Liver (tissue), 9 donors: ENCODE results near the gene HOXD9. TPM values are rescaled to one million over a fixed set of nuclear protein-coding genes. Genes with fewer than 3 reads are reported as not detected.

ENCODE experiments used
- DNase-seq: peaks from one replicate; pipeline ENCODE4 v3.0.0-alpha.2; 2017; ENCODE audit warnings: low spot score
- H3K27ac ChIP-seq, 2 donors: one replicate each; pipeline ENCODE4 v1.7.0; 2013; ENCODE audit warnings: inconsistent platforms in 2 of 2, low read length in 2 of 2, control low read depth in 1 of 2, low read depth in 1 of 2, mild to moderate bottlenecking in 1 of 2
- H3K27me3 ChIP-seq, 4 donors: one replicate each; pipeline versions ENCODE4 v1.6.1 to v1.7.0; 2013; ENCODE audit warnings: low read length in 3 of 4, inconsistent platforms in 1 of 4, mild to moderate bottlenecking in 1 of 4, moderate library complexity in 1 of 4; ENCODE audit not compliant: control insufficient read depth in 4 of 4, insufficient read depth in 4 of 4
- H3K36me3 ChIP-seq, 4 donors: one replicate each; pipeline versions ENCODE4 v1.6.1 to v1.7.0; 2013; ENCODE audit warnings: low read length in 3 of 4, mild to moderate bottlenecking in 3 of 4, low read depth in 1 of 4, moderate library complexity in 1 of 4; ENCODE audit not compliant: control insufficient read depth in 4 of 4, insufficient read depth in 3 of 4
- H3K4me1 ChIP-seq, 4 donors: one replicate each; pipeline versions ENCODE4 v1.6.1 to v1.7.0; 2013; ENCODE audit warnings: low read length in 3 of 4, mild to moderate bottlenecking in 3 of 4, moderate library complexity in 1 of 4; ENCODE audit not compliant: control insufficient read depth in 4 of 4, insufficient read depth in 4 of 4
- H3K4me3 ChIP-seq, 3 donors: one replicate each; pipeline versions ENCODE4 v1.6.1 to v1.7.0; 2013; ENCODE audit warnings: low read length in 3 of 3, control low read depth in 1 of 3, low read depth in 1 of 3, mild to moderate bottlenecking in 1 of 3
- H3K9ac ChIP-seq, 2 donors: one replicate each; pipeline ENCODE4 v1.7.0; 2013; ENCODE audit warnings: low read length in 2 of 2, mild to moderate bottlenecking in 2 of 2, moderate library complexity in 2 of 2, control low read depth in 1 of 2, low read depth in 1 of 2
- H3K9me3 ChIP-seq, 4 donors: one replicate each; pipeline versions ENCODE4 v1.6.1 to v1.7.0; 2013; ENCODE audit warnings: low read length in 3 of 4; ENCODE audit not compliant: control insufficient read depth in 4 of 4
- ATF3 ChIP-seq: IDR thresholded peaks from 2 replicates; pipeline ENCODE4 v1.6.1; 2016; ENCODE audit warnings: antibody characterized with exemption
- CTCF ChIP-seq: fragments of 150-350 bp; IDR thresholded peaks from 2 replicates; pipeline ENCODE4 v1.5.1; 2017; ENCODE audit warnings: improper control_type of control experiment, low read depth, low read length; ENCODE audit not compliant: missing input control
- FOXA1 ChIP-seq: IDR thresholded peaks from 2 replicates; pipeline ENCODE4 v1.6.1; 2016; ENCODE audit warnings: antibody characterized with exemption
- FOXA2 ChIP-seq: IDR thresholded peaks from 2 replicates; pipeline ENCODE4 v1.6.1; 2016; ENCODE audit warnings: antibody characterized with exemption
- GABPA ChIP-seq, 2 donors: IDR thresholded peaks in 1 of 2; conservative IDR thresholded peaks in 1 of 2; 2 replicates each; pipeline ENCODE4 v1.6.1; 2016; ENCODE audit warnings: antibody characterized with exemption in 2 of 2, mild to moderate bottlenecking in 1 of 2, moderate library complexity in 1 of 2
- HNF4A ChIP-seq, 2 donors: conservative IDR thresholded peaks; 2 replicates each; pipeline ENCODE4 v1.6.1; 2016; ENCODE audit warnings: antibody characterized with exemption in 2 of 2, mild to moderate bottlenecking in 2 of 2
- HNF4G ChIP-seq: IDR thresholded peaks from 2 replicates; pipeline ENCODE4 v1.6.1; 2016; ENCODE audit warnings: antibody characterized with exemption
- MAX ChIP-seq: IDR thresholded peaks from 2 replicates; pipeline ENCODE4 v1.6.1; 2016; ENCODE audit warnings: antibody characterized with exemption
- NR2F2 ChIP-seq: IDR thresholded peaks from 2 replicates; pipeline ENCODE4 v1.6.1; 2016; ENCODE audit warnings: antibody characterized with exemption
- RAD21 ChIP-seq, 2 donors: IDR thresholded peaks; 2 replicates each; pipeline ENCODE4 v1.6.1; 2016; ENCODE audit warnings: antibody characterized with exemption in 2 of 2, mild to moderate bottlenecking in 2 of 2
- REST ChIP-seq: IDR thresholded peaks from 2 replicates; pipeline ENCODE4 v1.6.1; 2016; ENCODE audit warnings: antibody characterized with exemption, mild to moderate bottlenecking
- RXRA ChIP-seq, 2 donors: IDR thresholded peaks; 2 replicates each; pipeline ENCODE4 v1.6.1; 2017 to 2018; ENCODE audit warnings: antibody characterized with exemption in 2 of 2, mild to moderate bottlenecking in 1 of 2
- TAF1 ChIP-seq: conservative IDR thresholded peaks from 2 replicates; pipeline ENCODE4 v1.6.1; 2016; ENCODE audit warnings: antibody characterized with exemption, mild to moderate bottlenecking
- YY1 ChIP-seq: IDR thresholded peaks from 2 replicates; pipeline ENCODE4 v1.6.1; 2016; ENCODE audit warnings: antibody characterized with exemption, mild to moderate bottlenecking
- WGBS: extraction: QIAGEN DNeasy Blood & Tissue Kit; methylation state at CpG from one replicate; pipeline ENCODE4 v1.1.7; 2013; 5-methylcytosine and 5-hydroxymethylcytosine counted together
- polyA plus RNA-seq, 2 donors: library from polyadenylated mRNA; stranded (reverse) in 1 of 2; unstranded in 1 of 2; fragments of 200-250 nt in 1 of 2; fragments of >200 nt in 1 of 2; fragmentation: Nextera tagmentation in 1 of 2; extraction: Ambion mirVana in 1 of 2; gene quantifications; one replicate each; pipeline versions ENCODE4 v1.2.1 to v1.2.3, GENCODE V29; 2013 to 2015
- total RNA-seq, 2 donors: library from RNA; depleted of rRNA; stranded (reverse); fragments of >200 nt; gene quantifications; one replicate each; pipeline ENCODE4 v1.2.3, GENCODE V29; 2014
- donor health status: healthy.
- donor health status: healthy.
- donor health status: healthy.
- donor health status: healthy.
- donor health status: healthy.

The HOXD9 gene
- total and polyA plus RNA-seq, 4 donors, result 0.07 TPM; not detected in 3

- Histone ChIP-seq H3K9me3 (no peaks in the 10 kb centered on the region), H3K27me3 (peaks cover 20 to 76% (median 38%) of the 10 kb centered on the region in 4 donors), H3K36me3 (no peaks in the 10 kb centered on the region), H3K9ac (no peak overlapping the region), H3K4me1 (peaks cover 1 to 24% (median 14%) of the 10 kb centered on the region in 4 donors), H3K27ac (no peak overlapping the region), H3K4me3 (no peak overlapping the region)
- WGBS, result 18% methylated on average over 28 of the region's 28 CpGs
- TF ChIP-seq FOXA1 (no peak), GABPA (IDR thresholded peaks at IDR 0.05 in 1 of 2, conservative IDR thresholded peaks at IDR 0.05 in 1 of 2) (no peak), NR2F2 (no peak)
- DNase-seq, result no peak
Observed at GRCh38 chr2:176100547-176101140, 21.9 kb upstream of the HOXD9 start.

GRCh38 chr2:176101216-176101830 lies 21.2 kb upstream of the HOXD9 start:
- Histone ChIP-seq H3K27me3 (peaks cover 20 to 78% (median 39%) of the 10 kb centered on the region in 4 donors), H3K9ac (no peak overlapping the region), H3K4me1 (peaks cover 1 to 25% (median 14%) of the 10 kb centered on the region in 4 donors), H3K27ac (no peak overlapping the region), H3K36me3 (no peaks in the 10 kb centered on the region), H3K4me3 (no peak overlapping the region), H3K9me3 (no peaks in the 10 kb centered on the region)
- TF ChIP-seq CTCF (no peak), RXRA (IDR thresholded peaks at IDR 0.05) (no peak), YY1 (no peak), NR2F2 (no peak), GABPA (IDR thresholded peaks at IDR 0.05 in 1 of 2, conservative IDR thresholded peaks at IDR 0.05 in 1 of 2) (no peak), RAD21 (IDR thresholded peaks at IDR 0.05) (no peak), MAX (no peak), ATF3 (no peak), HNF4A (conservative IDR thresholded peaks at IDR 0.05) (no peak)
- no peak for DNase-seq
- 17% methylated on average over 2 of the region's 2 CpGs for WGBS

- Histone ChIP-seq H3K4me1 (peaks cover 1 to 23% (median 9%) of the 10 kb centered on the region in 4 donors), H3K27ac (no peak overlapping the region), H3K27me3 (peaks cover 22 to 73% (median 37%) of the 10 kb centered on the region in 4 donors), H3K9me3 (no peaks in the 10 kb centered on the region), H3K9ac (no peak overlapping the region), H3K4me3 (no peak overlapping the region), H3K36me3 (no peaks in the 10 kb centered on the region)
- 38% methylated on average over 5 of the region's 5 CpGs for WGBS
- no peak for TF ChIP-seq RXRA (IDR thresholded peaks at IDR 0.05)
- no peak for TF ChIP-seq NR2F2
- no peak for TF ChIP-seq ATF3
- no peak for TF ChIP-seq HNF4G
- no peak for TF ChIP-seq TAF1
- no peak for TF ChIP-seq REST
- no peak for TF ChIP-seq FOXA2
- no peak for TF ChIP-seq HNF4A (conservative IDR thresholded peaks at IDR 0.05)
- TF ChIP-seq MAX, result no peak
- DNase-seq, result no peak
Observed at GRCh38 chr2:176101842-176102241, 20.7 kb upstream of the HOXD9 start.
